Left lung (tissue), 10 donors: Measurements from ENCODE around the gene COQ8A. TPM values are rescaled to one million over a fixed set of nuclear protein-coding genes. Genes with fewer than 3 reads are reported as not detected.

Experiments used
- ATAC-seq: fragments of 200-7000 bp; cut with Tn5 transposase; one replicate; pipeline ENCODE4 v1.9.1; 2020; ENCODE audit warnings: moderate library complexity
- DNase-seq, 4 donors: peaks; one replicate each; pipeline ENCODE4 v3.0.0-alpha.2; 2013 to 2020
- H3K27ac ChIP-seq, 2 donors: fragments of 200-600 bp; sonication (generic) in 1 of 2; one replicate each; pipeline versions ENCODE4 v1.5.0 to v1.8.0; 2020 to 2021
- H3K27me3 ChIP-seq, 2 donors: fragments of 200-600 bp; sonication (generic) in 1 of 2; one replicate each; pipeline versions ENCODE4 v1.5.0 to v1.8.0; 2020 to 2021
- H3K36me3 ChIP-seq, 2 donors: fragments of 200-600 bp; sonication (generic) in 1 of 2; one replicate each; pipeline versions ENCODE4 v1.5.0 to v1.8.0; 2020 to 2021
- H3K4me1 ChIP-seq, 2 donors: fragments of 200-600 bp; one replicate each; pipeline ENCODE4 v1.8.0; 2021
- H3K4me3 ChIP-seq, 2 donors: fragments of 200-600 bp; sonication (generic) in 1 of 2; one replicate each; pipeline versions ENCODE4 v1.5.0 to v1.8.0; 2020 to 2021; ENCODE audit warnings: mild to moderate bottlenecking in 1 of 2
- H3K9me3 ChIP-seq, 2 donors: fragments of 200-600 bp; sonication (generic) in 1 of 2; one replicate each; pipeline versions ENCODE4 v1.5.0 to v1.8.0; 2020 to 2021
- intact Hi-C, 2 donors: fragments of 100-400 bp; cut with DNase I; formaldehyde crosslinking; loops; one replicate each; pipeline versions ENCODE4 v1.11.2 to v1.14.2; 2022
- polyA plus RNA-seq, 6 donors: library from polyadenylated mRNA; unstranded; fragments of 120-200 nt; gene quantifications; one replicate each; pipeline ENCODE4 v1.2.1, GENCODE V29; 2013; ENCODE audit not compliant: insufficient read length in 6 of 6
- total RNA-seq, 2 donors: library from RNA; stranded (reverse); fragmentation: NEBNext Ultra II Directional; extraction: Animal tissue kit (Norgen Biotek cat#: 25700); gene quantifications; one replicate each; pipeline ENCODE4 v1.2.1, GENCODE V29; 2021
- TF ChIP-seq, protein P1 (sequence below), 2 donors: fragments of 200-600 bp; sonication (generic) in 1 of 2; IDR thresholded peaks; one replicate each; pipeline versions ENCODE4 v1.5.0 to v1.8.0; 2021; ENCODE audit warnings: antibody characterized with exemption in 2 of 2
- donor health status: DM: no; HTN: yes; CAD: no.
- donor health status: DM: no; HTN: no; CAD: no.

COQ8A gene
- total and polyA plus RNA-seq, 8 donors: 14.5 to 41.5 (median 32.2) TPM

DNA sequence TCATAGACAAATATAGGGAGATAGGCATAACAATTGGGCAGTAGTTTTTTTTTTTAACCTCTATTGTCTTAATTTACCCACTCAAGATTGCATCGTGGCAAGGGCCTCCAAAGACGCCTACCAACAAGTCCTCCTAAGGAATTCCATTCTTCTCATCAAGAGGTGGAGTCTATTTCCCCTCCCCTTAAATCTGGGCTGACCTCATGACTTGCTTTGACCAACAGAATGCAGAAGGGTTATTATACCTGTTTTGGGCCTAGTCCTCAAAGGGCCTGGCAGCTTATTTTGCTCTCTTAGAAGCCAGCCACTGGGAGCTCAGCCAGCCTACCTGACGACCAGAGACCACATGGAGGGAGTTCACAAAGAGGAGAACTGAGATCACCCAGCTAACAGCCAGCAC lies 92.3 kb downstream of the COQ8A start:
- TF ChIP-seq, protein P1, sequence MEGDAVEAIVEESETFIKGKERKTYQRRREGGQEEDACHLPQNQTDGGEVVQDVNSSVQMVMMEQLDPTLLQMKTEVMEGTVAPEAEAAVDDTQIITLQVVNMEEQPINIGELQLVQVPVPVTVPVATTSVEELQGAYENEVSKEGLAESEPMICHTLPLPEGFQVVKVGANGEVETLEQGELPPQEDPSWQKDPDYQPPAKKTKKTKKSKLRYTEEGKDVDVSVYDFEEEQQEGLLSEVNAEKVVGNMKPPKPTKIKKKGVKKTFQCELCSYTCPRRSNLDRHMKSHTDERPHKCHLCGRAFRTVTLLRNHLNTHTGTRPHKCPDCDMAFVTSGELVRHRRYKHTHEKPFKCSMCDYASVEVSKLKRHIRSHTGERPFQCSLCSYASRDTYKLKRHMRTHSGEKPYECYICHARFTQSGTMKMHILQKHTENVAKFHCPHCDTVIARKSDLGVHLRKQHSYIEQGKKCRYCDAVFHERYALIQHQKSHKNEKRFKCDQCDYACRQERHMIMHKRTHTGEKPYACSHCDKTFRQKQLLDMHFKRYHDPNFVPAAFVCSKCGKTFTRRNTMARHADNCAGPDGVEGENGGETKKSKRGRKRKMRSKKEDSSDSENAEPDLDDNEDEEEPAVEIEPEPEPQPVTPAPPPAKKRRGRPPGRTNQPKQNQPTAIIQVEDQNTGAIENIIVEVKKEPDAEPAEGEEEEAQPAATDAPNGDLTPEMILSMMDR (IDR thresholded peaks at IDR 0.05): no peak
- Histone ChIP-seq H3K4me3 (no peak overlapping the region), H3K4me1 (no peaks in the 10 kb centered on the region), H3K36me3 (peaks cover 4 to 23% of the 10 kb centered on the region in 2 donors), H3K27ac (no peak overlapping the region), H3K27me3 (no peaks in the 10 kb centered on the region), H3K9me3 (no peaks in the 10 kb centered on the region)
- ATAC-seq (no peak), DNase-seq (no peak)
- intact Hi-C loops: no loop called here

DNA sequence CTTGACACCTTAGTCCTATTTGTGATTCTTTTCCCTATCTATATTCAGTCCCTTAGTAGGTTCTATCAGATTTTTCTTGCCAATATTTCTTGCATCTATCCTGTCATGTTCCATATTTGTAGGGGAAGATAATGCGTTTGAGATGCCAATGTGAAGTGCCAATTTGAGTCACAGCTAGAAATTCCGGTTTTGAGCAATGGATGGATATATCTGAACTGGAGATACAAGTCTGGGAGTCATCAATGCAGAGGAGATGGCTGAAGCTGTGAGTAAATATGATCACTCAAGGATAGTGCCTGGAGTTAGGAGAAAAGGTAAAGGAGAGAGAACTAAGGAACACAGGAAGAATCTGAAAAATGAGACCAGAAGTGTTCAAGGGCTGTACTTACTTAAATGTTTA lies 93.8 kb downstream of the COQ8A start:
- Histone ChIP-seq H3K4me3 (no peak overlapping the region), H3K4me1 (no peaks in the 10 kb centered on the region), H3K36me3 (peaks cover 0 to 14% of the 10 kb centered on the region in 2 donors), H3K27me3 (no peaks in the 10 kb centered on the region), H3K27ac (no peak overlapping the region), H3K9me3 (no peaks in the 10 kb centered on the region)
- DNase-seq (no peak), ATAC-seq (no peak)
- intact Hi-C loops: no loop called here
- TF ChIP-seq, protein P1 (IDR thresholded peaks at IDR 0.05): no peak

DNA sequence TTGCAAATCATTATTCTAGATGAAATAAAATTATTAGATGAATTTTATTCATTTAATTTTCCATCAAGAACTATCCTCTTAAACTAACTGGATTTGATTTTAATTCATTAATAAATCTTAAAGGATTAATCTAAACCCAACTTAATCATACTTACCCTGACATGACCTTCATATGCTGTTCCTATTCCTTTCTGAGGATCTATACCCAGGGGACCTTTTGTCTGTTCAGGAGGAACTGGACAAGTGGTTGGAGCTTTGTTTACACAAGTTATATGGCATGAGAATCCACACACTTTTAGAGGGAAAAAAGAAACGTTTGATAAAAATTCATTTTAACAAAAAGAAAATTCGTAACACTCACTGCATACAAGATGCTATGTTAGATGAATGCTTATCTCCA lies 95.2 kb downstream of the COQ8A start:
- no peak for ATAC-seq
- TF ChIP-seq, protein P1 (IDR thresholded peaks at IDR 0.05): no peak
- H3K4me3 ChIP-seq: no peak overlapping the region
- no peaks in the 10 kb centered on the region for H3K9me3 ChIP-seq
- no peaks in the 10 kb centered on the region for H3K27me3 ChIP-seq
- intact Hi-C loops: no loop called here
- DNase-seq: no peak
- no peak overlapping the region for H3K27ac ChIP-seq
- peaks cover 0 to 10% of the 10 kb centered on the region in 2 donors for H3K36me3 ChIP-seq
- H3K4me1 ChIP-seq: no peaks in the 10 kb centered on the region

DNA sequence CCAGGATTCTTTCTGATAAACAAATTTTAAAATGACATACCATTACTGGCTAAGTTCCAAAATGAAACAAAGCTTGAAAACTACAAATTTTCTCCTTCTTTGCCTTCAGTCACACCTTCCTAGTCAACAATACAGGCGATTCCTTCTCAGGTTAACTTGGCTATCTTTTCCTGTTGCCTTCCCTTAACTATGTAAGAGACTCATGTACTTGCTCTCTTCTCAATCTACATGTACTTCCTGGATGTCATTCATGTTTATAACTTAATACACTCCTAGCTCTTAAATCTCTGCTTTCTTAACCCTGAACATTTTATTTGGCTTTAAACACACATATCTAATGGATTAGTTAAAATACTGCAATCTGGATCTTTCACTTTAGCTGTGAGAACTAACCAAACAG lies 97.0 kb downstream of the COQ8A start:
- H3K36me3 ChIP-seq: peaks cover 0 to 7% of the 10 kb centered on the region in 2 donors
- ATAC-seq (no peak), DNase-seq (no peak)
- TF ChIP-seq, protein P1 (IDR thresholded peaks at IDR 0.05): no peak
- no peaks in the 10 kb centered on the region for H3K4me1 ChIP-seq
- H3K27ac ChIP-seq: no peak overlapping the region
- no peak overlapping the region for H3K4me3 ChIP-seq
- intact Hi-C loops: no loop called here
- no peaks in the 10 kb centered on the region for H3K27me3 ChIP-seq
- no peaks in the 10 kb centered on the region for H3K9me3 ChIP-seq

Other genes with a start within 250 kb of the COQ8A start
- gene ITPKB, start 201.0 kb upstream of the COQ8A start, total RNA-seq: 10 to 100 TPM; 25.0 to 34.6 TPM
- gene ITPKB, start 201.0 kb upstream of the COQ8A start, polyA plus RNA-seq: 10 to 100 TPM; 28.5 to 38.7 (median 32.6) TPM
- gene PSEN2, start 69.7 kb upstream of the COQ8A start, total RNA-seq: 10 to 100 TPM; 20.2 to 24.8 TPM
- 10 to 100 TPM in 4 of 6 donors, 1 to 10 TPM in 2; 9.2 to 13.0 (median 11.0) TPM for gene PSEN2, start 69.7 kb upstream of the COQ8A start, polyA plus RNA-seq